NT2/D1 (cell line): ENCODE data around the gene PNPLA6.

Source experiments
- DNase-seq: peaks from one replicate; pipeline ENCODE4 v3.0.0-alpha.2; 2011; ENCODE audit warnings: low read depth, low spot score
- H3K27me3 ChIP-seq: 2 replicates; pipeline ENCODE4 v1.6.0; 2011; ENCODE audit warnings: mild to moderate bottlenecking; ENCODE audit not compliant: insufficient read length, insufficient read depth
- H3K36me3 ChIP-seq: 2 replicates; pipeline ENCODE4 v1.6.1; 2011; ENCODE audit warnings: mild to moderate bottlenecking, low read length, mixed read lengths; ENCODE audit not compliant: insufficient read depth, insufficient read length
- H3K4me1 ChIP-seq: 2 replicates; pipeline ENCODE4 v1.5.1; 2011; ENCODE audit not compliant: insufficient read depth, insufficient read length
- H3K4me3 ChIP-seq: 2 replicates; pipeline ENCODE4 v1.5.1; 2011; ENCODE audit warnings: low read depth; ENCODE audit not compliant: insufficient read length
- H3K9ac ChIP-seq: 2 replicates; pipeline ENCODE4 v1.6.0; 2011; ENCODE audit warnings: low read depth; ENCODE audit not compliant: insufficient read length
- H3K9me3 ChIP-seq: 2 replicates; pipeline ENCODE4 v1.5.1; 2011; ENCODE audit warnings: mild to moderate bottlenecking, low read length; ENCODE audit not compliant: insufficient read depth
- SUZ12 ChIP-seq: IDR thresholded peaks from 2 replicates; pipeline ENCODE4 v1.6.1; 2011; ENCODE audit not compliant: insufficient read length, insufficient read depth; ENCODE audit errors: extremely low read depth
- YY1 ChIP-seq: IDR thresholded peaks from 2 replicates; pipeline ENCODE4 v1.6.1; 2011; ENCODE audit not compliant: insufficient read length, insufficient read depth
- ZNF274 ChIP-seq: IDR thresholded peaks from 2 replicates; pipeline ENCODE4 v1.6.1; 2011; ENCODE audit warnings: mild to moderate bottlenecking, low read depth, low read length

PNPLA6 gene

DNA sequence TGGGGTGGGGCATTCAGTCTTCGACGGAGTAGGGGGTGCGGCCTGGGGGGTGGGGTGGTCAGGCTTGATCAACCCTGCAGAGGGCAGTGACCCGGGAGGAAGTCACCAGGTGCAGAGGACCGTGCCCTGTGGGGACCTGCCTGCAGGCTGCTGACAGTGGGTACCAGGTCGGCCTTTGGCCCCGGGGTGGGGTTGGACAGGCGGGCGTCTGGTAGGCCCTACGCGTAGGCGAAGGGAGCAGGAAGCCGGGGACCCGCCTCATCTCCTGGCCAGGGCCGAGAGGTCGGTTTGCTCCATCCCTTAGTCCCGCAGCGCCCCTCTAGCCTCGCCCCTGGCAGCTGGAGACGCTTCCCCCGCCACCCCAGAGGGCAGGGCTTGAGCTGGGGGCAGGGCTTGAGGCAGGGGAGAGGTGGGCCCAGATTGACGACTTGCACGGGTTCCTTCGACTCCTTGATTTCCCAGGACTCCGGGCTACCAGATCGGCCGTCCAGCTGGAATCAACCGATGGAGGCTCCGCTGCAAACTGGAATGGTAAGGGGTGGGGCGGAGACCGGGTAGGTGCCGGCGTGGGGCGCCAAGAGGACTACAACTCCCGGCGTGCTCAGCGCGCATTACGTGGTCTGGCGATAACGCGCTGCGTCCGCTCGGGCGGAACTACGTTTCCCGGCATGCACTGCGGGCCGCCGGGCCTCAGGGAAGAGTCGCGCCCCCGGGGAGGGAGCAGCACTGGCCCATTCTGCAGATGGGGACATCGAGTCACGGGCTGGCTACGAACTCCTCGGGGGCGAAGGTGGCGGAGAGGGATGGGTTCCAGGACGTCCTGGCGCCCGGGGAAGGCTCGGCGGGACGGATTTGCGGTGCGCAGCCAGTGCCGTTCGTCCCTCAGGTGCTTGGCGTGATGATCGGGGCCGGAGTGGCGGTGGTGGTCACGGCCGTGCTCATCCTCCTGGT, at the start of gene PNPLA6:
PNPLA6 (plus strand) TSS at position 671 of the 951 bp plus-strand sequence; CDS start at position 743, 72 bp downstream.
- Histone ChIP-seq H3K9ac (peak within 1 kb of the TSS; percentile 92), H3K4me3 (peak within 1 kb of the TSS; percentile 85), H3K9me3 (no peaks in the 10 kb centered on the region), H3K4me1 (peaks cover 10% of the 10 kb centered on the region), H3K27me3 (no peaks in the 10 kb centered on the region), H3K36me3 (peaks cover 39% of the 10 kb centered on the region)
- DNase-seq, result peak; percentile 90
- TF ChIP-seq SUZ12 (no peak), YY1 (peak; percentile 48)

- DNase-seq, result no peak
- TF ChIP-seq ZNF274 (no peak), SUZ12 (no peak), YY1 (no peak)
- no peak overlapping the region for H3K9ac ChIP-seq
- no peaks in the 10 kb centered on the region for H3K27me3 ChIP-seq
- no peaks in the 10 kb centered on the region for H3K9me3 ChIP-seq
- no peak overlapping the region for H3K4me3 ChIP-seq
- no peaks in the 10 kb centered on the region for H3K36me3 ChIP-seq
- H3K4me1 ChIP-seq, result peaks cover 11% of the 10 kb centered on the region
These were observed 48.6 kb upstream of the PNPLA6 start for GRCh38 chr19:7486923-7487322.

GRCh38 chr19:7488736-7489353, 46.7 kb upstream of the PNPLA6 start, which contains the start of gene PEX11G:
TSS of gene PEX11G (minus strand) at chr19:7489035. CDS start at chr19:7489010, 25 bp downstream.
- Histone ChIP-seq H3K4me1 (peaks cover 5% of the 10 kb centered on the region), H3K4me3 (peak within 1 kb of the TSS; percentile 62), H3K27me3 (no peaks in the 10 kb centered on the region), H3K9me3 (no peaks in the 10 kb centered on the region), H3K36me3 (no peaks in the 10 kb centered on the region), H3K9ac (peak within 1 kb of the TSS; percentile 95)
- DNase-seq, result peak; percentile 87
- TF ChIP-seq YY1 (no peak), SUZ12 (no peak), ZNF274 (no peak)

- TF ChIP-seq YY1 (no peak), ZNF274 (no peak), SUZ12 (no peak)
- H3K4me1 ChIP-seq, result peaks cover 8% of the 10 kb centered on the region
- no peak overlapping the region for H3K4me3 ChIP-seq
- H3K9me3 ChIP-seq, result no peaks in the 10 kb centered on the region
- H3K36me3 ChIP-seq, result no peaks in the 10 kb centered on the region
- peak overlapping the region; percentile 68 for H3K9ac ChIP-seq
- no peak for DNase-seq
- H3K27me3 ChIP-seq, result no peaks in the 10 kb centered on the region
These were observed 45.9 kb upstream of the PNPLA6 start for GRCh38 chr19:7489609-7490044.

GRCh38 chr19:7492142-7492541, 43.4 kb upstream of the PNPLA6 start:
- no peak for DNase-seq
- Histone ChIP-seq H3K9me3 (no peaks in the 10 kb centered on the region), H3K27me3 (no peaks in the 10 kb centered on the region), H3K4me1 (peaks cover 9% of the 10 kb centered on the region), H3K36me3 (no peaks in the 10 kb centered on the region), H3K4me3 (no peak overlapping the region), H3K9ac (no peak overlapping the region)
- TF ChIP-seq SUZ12 (no peak), ZNF274 (no peak), YY1 (no peak)

GRCh38 chr19:7492558-7492957, 43.0 kb upstream of the PNPLA6 start:
- DNase-seq, result no peak
- no peak overlapping the region for H3K4me3 ChIP-seq
- TF ChIP-seq ZNF274 (no peak), SUZ12 (no peak), YY1 (no peak)
- H3K27me3 ChIP-seq, result no peaks in the 10 kb centered on the region
- H3K9me3 ChIP-seq, result no peaks in the 10 kb centered on the region
- peaks cover 9% of the 10 kb centered on the region for H3K4me1 ChIP-seq
- no peak overlapping the region for H3K9ac ChIP-seq
- H3K36me3 ChIP-seq, result no peaks in the 10 kb centered on the region

DNA sequence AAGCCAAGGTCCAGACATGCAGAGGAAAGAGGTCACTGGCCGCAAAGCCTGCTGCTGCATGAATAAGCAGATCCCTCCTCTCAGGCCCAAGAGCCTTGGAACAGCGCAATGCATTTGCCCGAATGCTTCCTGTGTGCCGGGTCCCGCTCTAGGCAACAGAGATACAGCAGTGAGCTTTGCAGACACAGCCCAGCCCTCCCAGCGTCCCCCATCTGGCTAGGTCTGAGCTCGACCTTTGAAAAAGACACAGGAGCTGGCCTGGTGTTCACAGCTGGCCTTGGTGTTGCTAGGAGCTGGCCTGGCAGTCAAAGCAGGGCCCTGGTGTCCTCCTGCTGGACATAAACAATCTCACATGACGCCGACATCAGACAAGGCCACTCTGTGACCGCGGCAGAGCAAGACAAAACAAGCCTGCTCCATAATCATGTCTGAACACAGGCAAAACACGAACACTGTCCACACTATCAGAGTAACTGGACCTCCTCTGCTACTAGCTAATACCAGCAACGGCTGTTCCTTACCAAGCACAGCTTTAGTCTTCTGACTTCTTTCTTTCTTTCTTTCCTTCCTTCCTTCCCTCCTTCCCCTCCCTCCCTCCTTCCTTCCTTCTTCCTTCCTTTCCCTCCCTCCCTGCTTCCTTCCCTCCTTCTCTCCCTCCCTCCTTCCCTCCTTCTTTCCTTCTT, 41.0 kb upstream of the PNPLA6 start:
- Histone ChIP-seq H3K4me1 (peaks cover 9% of the 10 kb centered on the region), H3K27me3 (peaks cover 3% of the 10 kb centered on the region), H3K9ac (peak overlapping the region; percentile 24), H3K36me3 (no peaks in the 10 kb centered on the region), H3K4me3 (no peak overlapping the region), H3K9me3 (no peaks in the 10 kb centered on the region)
- no peak for DNase-seq
- TF ChIP-seq YY1 (no peak), SUZ12 (no peak), ZNF274 (no peak)
